Stimulated activated CD4-positive, alpha-beta T cell treated with anti-CD3 and anti-CD28 coated beads, Interleukin-15, amount 100 ng/mL, for 24 hours (primary cell): Measurements from ENCODE around the gene RALGPS1.
"Not testable (repeated sequence)": the region's sequence is repeated elsewhere in the genome, so short reads cannot be mapped to it uniquely, and the experiment has no call there.

Experiments
- DNase-seq: peaks from one replicate; pipeline ENCODE4 v3.0.0-alpha.2; 2020

Gene RALGPS1

GRCh38 chr9:126989847-126990842, 75.6 kb downstream of the RALGPS1 start:
- no peak for DNase-seq

DNA sequence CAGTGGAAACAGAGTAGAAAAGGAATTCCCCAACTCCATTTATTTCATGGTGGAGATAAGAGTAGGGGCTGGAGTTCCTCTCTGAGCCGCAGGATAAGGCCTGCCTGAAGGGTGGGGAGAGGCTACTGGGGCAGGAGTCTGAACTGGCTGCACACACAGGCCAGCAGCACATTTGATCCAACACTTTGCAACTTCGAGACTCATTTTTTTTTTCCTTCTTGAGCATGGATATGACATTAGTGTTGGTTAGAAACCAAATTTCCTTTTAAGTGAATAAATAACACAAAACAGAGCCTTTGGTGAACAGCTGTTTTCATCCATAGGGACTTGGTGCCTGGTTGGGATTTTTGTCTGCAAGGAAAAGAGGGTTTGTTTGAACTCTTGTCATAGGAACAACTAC, 76.6 kb downstream of the RALGPS1 start:
- DNase-seq = no peak

- no peak for DNase-seq
Measured at GRCh38 chr9:126992427-126992826, 77.8 kb downstream of the RALGPS1 start.

- DNase-seq = no peak
Measured at GRCh38 chr9:126999315-127000068, 84.9 kb downstream of the RALGPS1 start.

DNA sequence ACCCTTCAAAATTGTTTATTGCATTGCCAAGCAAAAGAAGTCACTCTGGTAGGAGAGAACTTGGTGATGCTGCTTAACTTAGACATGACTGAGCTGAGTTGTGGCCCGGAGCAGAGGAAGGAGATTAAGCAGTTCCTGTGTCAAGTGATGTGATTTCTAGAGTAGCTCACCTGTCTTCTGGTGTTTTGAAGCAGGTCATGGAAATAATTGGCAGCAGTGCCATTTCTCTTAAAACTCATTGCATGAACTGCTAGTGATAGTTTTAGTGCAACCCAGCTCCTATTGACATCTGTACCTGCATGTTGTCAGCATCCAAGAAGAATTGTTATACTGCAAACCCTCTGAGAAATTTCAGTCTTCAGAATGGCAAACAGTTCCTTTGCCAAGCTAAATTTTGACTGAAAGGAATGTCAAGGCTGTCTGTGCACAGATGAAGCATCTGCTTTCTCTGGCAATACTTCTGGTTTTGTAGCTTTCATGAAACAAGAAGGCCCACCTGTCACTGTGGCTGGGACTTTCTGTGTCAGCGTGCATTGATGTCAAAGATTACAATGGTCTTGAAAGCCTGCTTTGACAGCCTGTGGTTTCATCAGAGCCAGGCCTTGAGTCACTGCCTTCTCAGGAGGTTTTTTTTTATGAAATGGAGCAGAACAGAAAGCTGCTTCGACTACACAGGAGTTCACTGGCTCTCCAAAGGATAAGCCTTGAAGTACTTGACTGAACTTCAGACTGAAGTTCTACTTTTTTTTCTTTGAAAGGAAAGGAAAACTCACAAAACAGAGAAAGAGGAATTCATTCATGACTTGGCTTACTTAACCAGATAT, 90.6 kb downstream of the RALGPS1 start:
- DNase-seq = peak; percentile 79

GRCh38 chr9:127005770-127006314, 91.3 kb downstream of the RALGPS1 start:
- no peak for DNase-seq

- DNase-seq = no peak
Measured at GRCh38 chr9:127007638-127008037, 93.1 kb downstream of the RALGPS1 start.

DNA sequence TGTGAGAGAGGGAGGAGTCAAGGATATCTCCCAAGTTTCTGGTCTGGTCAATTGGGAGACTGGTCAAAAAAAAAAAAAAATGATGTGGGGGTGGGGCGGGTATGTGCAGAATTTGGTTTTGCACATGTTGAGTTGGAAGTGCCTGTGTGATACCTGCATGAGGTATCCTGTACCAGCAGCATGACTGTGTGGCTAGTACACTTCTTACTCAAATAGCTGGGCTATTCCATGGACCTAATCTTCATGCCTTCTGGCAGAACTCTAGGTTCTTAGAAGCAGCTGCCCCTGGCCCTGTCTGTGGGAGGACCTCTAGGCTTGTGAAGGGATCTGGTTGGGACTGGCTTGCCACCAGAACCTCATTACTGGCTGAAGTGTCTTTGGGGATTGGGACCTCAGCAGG, 93.5 kb downstream of the RALGPS1 start:
- DNase-seq = no peak

GRCh38 chr9:127011772-127012171, 97.2 kb downstream of the RALGPS1 start:
- DNase-seq = no peak

- no peak for DNase-seq
Measured at GRCh38 chr9:127012250-127012649, 97.7 kb downstream of the RALGPS1 start.

GRCh38 chr9:127013597-127013996, 99.0 kb downstream of the RALGPS1 start:
- no peak for DNase-seq

- no peak for DNase-seq
Measured at GRCh38 chr9:127014216-127014909, 99.8 kb downstream of the RALGPS1 start.

DNA sequence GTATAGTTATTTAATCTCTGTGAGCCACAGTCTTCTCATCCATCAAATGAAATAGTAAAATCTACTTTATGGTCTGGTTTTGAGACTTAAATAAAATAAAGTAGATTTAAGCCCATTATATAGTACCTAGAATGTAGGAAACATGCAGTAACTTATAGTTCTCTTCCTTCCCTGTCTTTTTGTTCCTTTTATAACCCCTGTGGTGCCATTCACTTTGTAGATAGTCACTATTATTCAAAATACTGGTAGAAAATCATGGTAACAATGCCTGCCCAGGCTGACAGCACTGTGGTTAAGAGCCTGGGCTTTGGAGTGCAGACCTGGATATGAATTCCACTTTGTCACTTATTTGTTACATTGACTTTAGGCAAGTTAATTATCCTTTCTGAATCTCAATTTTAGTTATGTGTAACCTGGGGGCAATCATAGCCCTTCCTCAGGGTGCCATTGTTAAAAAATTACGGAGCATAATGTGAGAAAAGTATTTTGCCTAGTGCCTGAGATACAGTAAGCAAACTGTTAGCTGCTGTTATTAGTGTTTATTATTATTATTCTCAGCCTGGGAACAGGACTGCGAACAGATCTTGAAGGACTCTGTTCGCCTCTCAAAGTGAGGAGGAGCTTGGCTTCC, 100.4 kb downstream of the RALGPS1 start:
- no peak for DNase-seq

GRCh38 chr9:127015921-127016512, 101.4 kb downstream of the RALGPS1 start:
- no peak for DNase-seq

DNA sequence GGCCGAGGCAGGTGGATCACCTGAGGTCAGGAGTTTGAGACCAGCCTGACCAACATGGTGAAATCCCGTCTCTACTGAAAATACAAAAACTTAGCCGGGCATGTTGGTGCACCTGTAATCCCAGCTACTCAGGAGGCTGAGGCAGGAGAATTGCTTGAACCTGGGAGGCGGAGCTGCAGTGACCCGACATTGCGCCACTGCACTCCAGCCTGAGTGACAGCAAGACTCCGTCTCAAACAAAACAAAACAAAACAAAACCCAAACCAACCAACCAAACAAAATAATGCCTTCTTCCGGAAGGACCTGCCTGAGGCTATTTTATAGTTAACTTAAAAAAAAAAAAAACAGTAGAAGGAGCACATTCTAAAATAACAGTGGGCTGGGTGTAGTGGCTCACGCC, 103.4 kb downstream of the RALGPS1 start:
- DNase-seq = not testable (repeated sequence)

- no peak for DNase-seq
Measured at GRCh38 chr9:127018935-127019334, 104.4 kb downstream of the RALGPS1 start.

DNA sequence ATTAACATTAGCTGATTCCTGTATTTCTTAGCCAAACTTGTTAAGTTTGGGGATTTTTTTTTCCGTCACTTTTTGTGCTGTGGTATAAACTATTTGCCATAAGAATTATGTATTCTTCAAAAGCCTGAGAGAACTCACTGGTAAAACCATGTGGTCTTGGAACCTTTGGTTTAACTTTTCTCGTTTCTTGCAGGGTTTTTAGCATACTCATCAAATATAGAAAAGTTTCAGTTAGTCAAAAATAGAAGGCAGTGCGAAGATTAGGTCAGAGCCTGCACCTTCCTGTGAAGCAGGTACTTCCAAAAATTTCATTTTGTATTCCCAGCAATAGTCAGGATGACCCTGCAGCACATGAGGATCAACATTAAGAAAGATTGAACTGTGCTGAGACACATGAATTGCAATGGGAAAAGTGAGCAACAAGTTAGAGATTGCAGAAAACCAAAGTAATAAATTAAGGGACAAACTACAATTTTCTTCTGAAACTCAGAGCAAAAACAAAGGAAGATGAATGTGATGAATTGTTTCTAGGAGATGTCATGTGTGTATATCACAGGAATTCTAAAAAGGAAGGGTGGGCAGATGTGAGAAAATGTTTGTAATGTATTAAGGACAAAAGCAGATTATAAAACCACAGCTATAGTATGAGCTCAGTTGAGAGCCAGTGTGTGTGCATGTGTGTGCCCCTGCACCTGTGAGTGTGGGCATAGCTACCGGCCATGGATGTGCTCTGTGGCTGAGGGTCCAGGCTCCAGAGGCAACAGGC, 105.6 kb downstream of the RALGPS1 start:
- DNase-seq = no peak

- DNase-seq = no peak
Measured at GRCh38 chr9:127020802-127021078, 106.2 kb downstream of the RALGPS1 start.

DNA sequence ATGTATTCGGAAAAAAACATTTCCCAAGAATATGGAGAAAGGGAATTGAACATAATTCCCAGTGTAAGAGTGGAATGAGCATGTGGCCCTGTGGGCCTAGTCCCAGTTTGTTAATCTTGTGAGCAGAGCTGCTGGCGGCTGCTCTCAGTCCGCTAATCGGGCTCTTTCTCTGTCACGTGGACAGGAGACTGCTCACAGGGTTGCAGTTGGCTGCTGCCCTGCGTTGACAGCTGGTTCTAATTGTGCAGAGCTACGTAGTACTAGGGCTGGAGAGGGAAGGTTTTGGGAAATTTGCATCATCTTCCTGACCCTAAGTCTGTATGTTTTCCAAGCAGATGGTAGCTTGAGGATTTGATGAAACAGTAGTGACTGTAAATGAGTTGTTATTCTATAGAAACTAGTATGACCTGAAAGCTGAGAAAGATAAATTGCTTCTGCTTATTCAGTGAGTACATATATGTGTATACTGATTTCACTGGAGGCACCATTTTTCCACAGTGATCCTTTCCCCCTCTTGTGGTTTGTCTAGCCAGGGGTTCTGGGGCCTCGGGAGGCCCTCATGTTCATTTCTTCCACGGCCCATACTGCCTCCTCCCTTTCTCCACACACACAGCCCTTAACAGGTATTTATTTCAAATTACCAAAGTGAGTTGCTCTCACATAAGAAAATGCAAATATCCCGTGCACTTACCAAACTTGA, 107.2 kb downstream of the RALGPS1 start:
- no peak for DNase-seq
